Aorta (tissue), 5 donors: ENCODE data around the gene DIS3L. TPM values are rescaled to one million over a fixed set of nuclear protein-coding genes. Genes with fewer than 3 reads are reported as not detected.
A peak's percentile ranks its signal among the peaks of the same experiment; 100 is the strongest.
"Not testable (repeated sequence)": the region's sequence is repeated elsewhere in the genome, so short reads cannot be mapped to it uniquely, and the experiment has no call there.

Source experiments
- ATAC-seq: fragments of 200-7000 bp; cut with Tn5 transposase; one replicate; pipeline ENCODE4 v1.9.1; 2022; ENCODE audit warnings: moderate library complexity; ENCODE audit not compliant: low FRiP score
- DNase-seq, 2 donors: peaks; one replicate each; pipeline ENCODE4 v3.0.0-alpha.2; 2020
- H3K27ac ChIP-seq, 2 donors: one replicate each; pipeline ENCODE4 v1.5.1; 2013; ENCODE audit warnings: low read length in 2 of 2, mild to moderate bottlenecking in 2 of 2, moderate library complexity in 2 of 2, control low read depth in 1 of 2, inconsistent platforms in 1 of 2, low read depth in 1 of 2
- H3K27me3 ChIP-seq, 2 donors: one replicate each; pipeline ENCODE4 v1.6.1; 2013; ENCODE audit warnings: control low read depth in 1 of 2, low read length in 1 of 2, mild to moderate bottlenecking in 1 of 2, moderate library complexity in 1 of 2; ENCODE audit not compliant: insufficient read depth in 2 of 2, control insufficient read depth in 1 of 2
- H3K36me3 ChIP-seq, 2 donors: one replicate each; pipeline ENCODE4 v1.6.1; 2013; ENCODE audit warnings: control low read depth in 1 of 2, low read length in 1 of 2, mild to moderate bottlenecking in 1 of 2; ENCODE audit not compliant: insufficient read depth in 2 of 2, control insufficient read depth in 1 of 2
- H3K4me1 ChIP-seq, 2 donors: one replicate each; pipeline ENCODE4 v1.6.1; 2013; ENCODE audit warnings: low read length in 2 of 2, control low read depth in 1 of 2, mild to moderate bottlenecking in 1 of 2, moderate library complexity in 1 of 2; ENCODE audit not compliant: insufficient read depth in 2 of 2, control insufficient read depth in 1 of 2
- H3K4me3 ChIP-seq, 2 donors: one replicate each; pipeline ENCODE4 v1.5.1; 2013; ENCODE audit warnings: low read length in 2 of 2, control low read depth in 1 of 2, mild to moderate bottlenecking in 1 of 2
- H3K9me3 ChIP-seq: one replicate; pipeline ENCODE4 v1.6.1; 2013; ENCODE audit warnings: mild to moderate bottlenecking, low read length; ENCODE audit not compliant: control insufficient read depth
- WGBS, 2 donors: extraction: QIAGEN DNeasy Blood & Tissue Kit; methylation state at CpG; one replicate each; pipeline ENCODE4 v1.1.7; 2013; 5-methylcytosine and 5-hydroxymethylcytosine counted together
- intact Hi-C, 2 donors: fragments of 100-400 bp; cut with DNase I; formaldehyde crosslinking; loops; one replicate each; pipeline versions ENCODE4 v1.14.2 to v1.15.0; 2022
- polyA plus RNA-seq, 2 donors: library from polyadenylated mRNA; stranded (reverse); fragments of 200-250 nt; gene quantifications; one replicate each; pipeline ENCODE4 v1.2.3, GENCODE V29; 2013
- total RNA-seq, 2 donors: library from RNA; stranded (reverse); fragmentation: NEBNext Ultra II Directional; extraction: Animal tissue kit (Norgen Biotek cat#: 25700); gene quantifications; one replicate each; pipeline ENCODE4 v1.2.1, GENCODE V29; 2021
- donor health status: healthy with polysubstance abuse.
- donor health status: Bipolar disorder and iron deficiency.
- donor health status: DM: no; HTN: no; CAD: no.
- donor health status: DM: no; HTN: no; CAD: no.
- donor health status: DM: yes; HTN: yes; CAD: no.

DIS3L gene
- total and polyA plus RNA-seq, 4 donors, result 10.6 to 36.2 (median 18.1) TPM

DNA sequence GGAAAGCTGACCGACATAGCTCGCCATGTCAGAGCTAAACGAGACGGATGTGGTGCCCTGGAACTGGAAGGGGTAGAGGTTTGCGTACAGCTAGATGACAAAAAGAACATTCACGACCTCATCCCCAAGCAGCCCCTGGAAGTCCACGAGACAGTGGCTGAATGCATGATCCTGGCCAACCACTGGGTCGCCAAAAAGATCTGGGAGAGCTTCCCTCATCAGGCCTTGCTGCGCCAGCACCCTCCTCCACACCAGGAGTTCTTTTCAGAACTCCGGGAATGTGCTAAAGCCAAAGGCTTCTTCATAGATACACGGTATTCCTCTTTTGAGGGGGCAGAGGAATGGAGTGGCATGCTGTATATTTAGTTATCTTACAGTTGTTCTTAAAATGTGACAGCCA lies 32.7 kb downstream of the DIS3L start:
- 86 to 90% methylated on average over 11 of the region's 11 CpGs for WGBS, 2 donors
- Histone ChIP-seq H3K36me3 (peaks cover 6 to 9% of the 10 kb centered on the region in 2 donors), H3K9me3 (no peaks in the 10 kb centered on the region), H3K27me3 (no peaks in the 10 kb centered on the region), H3K4me3 (no peak overlapping the region), H3K4me1 (no peaks in the 10 kb centered on the region), H3K27ac (no peak overlapping the region)
- ATAC-seq (no peak), DNase-seq (no peak)
- intact Hi-C loops, result no loop called here

DNA sequence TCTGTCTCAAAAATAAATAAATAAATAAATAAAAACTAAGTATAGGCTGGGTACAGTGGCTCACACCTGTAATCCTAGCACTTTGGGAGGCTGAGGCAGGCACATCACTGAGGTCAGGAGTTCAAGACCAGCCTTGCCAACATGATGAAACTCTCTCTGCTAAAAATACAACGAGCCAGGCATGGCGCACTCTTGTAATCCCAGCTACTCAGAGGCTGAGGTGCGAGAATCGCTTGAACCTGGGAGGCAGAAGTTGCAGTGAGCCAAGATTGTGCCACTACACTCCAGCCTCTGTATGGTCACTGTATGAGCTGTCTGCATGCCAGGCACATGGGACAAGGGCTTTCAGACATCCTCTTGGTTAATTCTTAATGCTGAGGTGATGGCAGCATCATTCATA lies 34.4 kb downstream of the DIS3L start:
- no peak for DNase-seq
- peaks cover 6 to 9% of the 10 kb centered on the region in 2 donors for H3K36me3 ChIP-seq
- H3K4me3 ChIP-seq, result no peak overlapping the region
- no peak for ATAC-seq
- WGBS, 2 donors, result 96 to 98% methylated on average over 4 of the region's 4 CpGs
- H3K4me1 ChIP-seq, result no peaks in the 10 kb centered on the region
- no peak overlapping the region for H3K27ac ChIP-seq
- H3K9me3 ChIP-seq, result no peaks in the 10 kb centered on the region
- H3K27me3 ChIP-seq, result no peaks in the 10 kb centered on the region
- intact Hi-C loops, result no loop called here

DNA sequence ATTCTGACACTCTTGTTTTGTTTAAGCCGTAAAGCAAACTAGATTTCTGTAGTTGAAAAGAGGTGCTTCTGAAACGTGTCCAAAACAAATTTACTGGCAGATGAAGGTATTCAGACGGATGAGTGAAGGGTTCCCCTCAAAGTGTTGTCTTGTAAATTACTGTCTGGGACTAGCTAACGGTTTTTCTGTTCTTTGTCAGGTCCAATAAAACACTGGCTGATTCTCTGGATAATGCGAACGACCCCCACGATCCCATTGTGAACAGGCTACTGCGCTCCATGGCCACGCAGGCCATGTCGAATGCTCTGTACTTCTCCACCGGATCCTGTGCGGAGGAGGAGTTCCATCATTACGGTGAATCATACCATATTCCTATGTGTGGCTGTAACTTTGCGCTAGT lies 35.4 kb downstream of the DIS3L start:
- no peak overlapping the region for H3K27ac ChIP-seq
- DNase-seq (no peak), ATAC-seq (no peak)
- peaks cover 4 to 12% of the 10 kb centered on the region in 2 donors for H3K36me3 ChIP-seq
- H3K27me3 ChIP-seq, result no peaks in the 10 kb centered on the region
- 89 to 93% methylated on average over 14 of the region's 14 CpGs for WGBS, 2 donors
- intact Hi-C loops, result no loop called here
- no peaks in the 10 kb centered on the region for H3K9me3 ChIP-seq
- no peaks in the 10 kb centered on the region for H3K4me1 ChIP-seq
- H3K4me3 ChIP-seq, result no peak overlapping the region

DNA sequence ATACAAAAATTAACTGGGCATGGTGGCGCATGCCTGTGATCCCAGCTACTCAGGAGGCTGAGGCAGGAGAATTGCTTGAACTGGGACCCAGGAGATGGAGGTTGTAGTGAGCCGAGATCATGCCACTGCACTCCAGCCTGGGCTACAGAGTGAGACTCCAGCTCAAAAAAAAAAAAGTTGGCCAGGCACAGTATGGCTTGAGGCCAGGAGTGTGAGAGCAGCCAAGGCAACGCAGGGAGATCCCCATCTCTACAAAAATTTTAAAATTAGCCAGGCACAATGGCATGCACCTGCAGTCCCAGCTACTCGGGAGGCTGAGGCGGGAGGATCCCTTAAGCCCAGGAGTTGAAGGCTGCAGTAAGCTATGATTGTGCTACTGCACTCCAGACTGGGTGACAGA lies 55.2 kb downstream of the DIS3L start:
- intact Hi-C loops, ATAC-seq, H3K36me3 ChIP-seq, H3K27ac ChIP-seq, DNase-seq, H3K27me3 ChIP-seq, H3K4me3 ChIP-seq, H3K9me3 ChIP-seq, H3K4me1 ChIP-seq: not testable (repeated sequence)
- 29 to 32% methylated on average over 5 of the region's 5 CpGs for WGBS, 2 donors

DNA sequence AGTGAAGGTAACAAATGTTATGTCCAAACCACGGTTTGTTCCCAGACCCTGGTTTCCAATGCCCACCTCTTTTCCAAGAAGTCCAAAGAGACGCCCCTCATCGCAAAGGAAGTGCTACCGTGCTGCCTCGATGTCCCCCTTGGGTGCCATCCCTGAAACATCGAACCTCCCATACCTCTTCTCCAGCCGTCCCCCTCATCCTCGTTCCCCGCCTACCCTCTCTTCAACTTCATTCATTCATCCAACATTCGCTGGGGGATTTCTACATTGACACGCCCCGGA lies 62.6 kb downstream of the DIS3L start:
- Histone ChIP-seq H3K4me3 (peak overlapping the region; percentile 42 to 61), H3K4me1 (peaks cover 0 to 3% of the 10 kb centered on the region in 2 donors), H3K36me3 (no peaks in the 10 kb centered on the region), H3K27me3 (no peaks in the 10 kb centered on the region), H3K9me3 (no peaks in the 10 kb centered on the region), H3K27ac (peak overlapping the region in 1 of 2 donors; percentile 64)
- no peak for DNase-seq
- 0 to 3% methylated on average over 12 of the region's 12 CpGs for WGBS, 2 donors
- intact Hi-C loops, result no loop called here
- ATAC-seq, result peak; percentile 12

DNA sequence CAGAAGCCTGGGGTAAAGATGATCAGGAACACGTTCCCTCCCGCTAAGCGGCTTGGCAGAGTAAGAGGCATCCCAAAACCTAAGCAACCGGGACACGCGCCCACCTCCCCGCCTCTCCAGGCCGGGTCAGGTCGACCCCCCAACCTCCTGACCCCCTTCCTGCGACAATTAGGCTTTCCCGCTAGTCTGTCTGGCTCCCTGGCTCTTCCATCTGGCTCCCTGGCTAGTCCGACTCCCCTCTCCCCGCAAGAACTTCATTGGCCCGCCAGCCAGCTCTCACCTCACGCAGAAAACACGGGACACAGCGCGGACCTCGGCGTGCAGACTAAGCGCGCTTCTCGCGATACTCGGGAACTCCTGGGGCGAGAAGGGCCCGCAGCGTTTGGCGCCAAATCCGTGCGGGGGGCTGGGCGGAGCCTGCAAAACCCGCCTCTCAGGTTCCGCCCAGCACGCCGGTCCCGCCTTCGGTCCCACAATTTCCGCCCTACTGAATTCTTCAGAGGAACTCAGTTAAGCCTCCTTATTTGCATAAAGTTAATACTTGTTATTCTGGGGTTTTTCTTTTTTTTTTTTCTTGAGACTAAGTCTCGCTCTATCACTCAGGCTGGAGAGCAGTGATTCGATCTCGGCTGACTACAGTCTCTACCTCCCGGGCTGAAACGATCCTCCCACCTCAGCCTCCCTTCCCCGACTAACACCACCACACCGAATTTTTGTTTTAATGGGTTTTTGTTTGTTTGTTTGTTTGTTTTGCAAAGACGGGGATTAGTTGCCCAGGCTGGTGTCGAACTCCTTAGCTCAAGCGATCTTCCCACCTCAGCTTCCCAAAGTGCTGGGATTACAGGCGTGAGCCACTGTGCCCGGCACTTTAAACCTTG lies 63.2 kb downstream of the DIS3L start, which contains the start of gene TIPIN:
Gene TIPIN, minus strand, starts transcription at position 327 of the 878 bp plus-strand sequence. CDS start 3,738 bp downstream, outside the sequence.
- Histone ChIP-seq H3K4me1 (peaks cover 0 to 3% of the 10 kb centered on the region in 2 donors), H3K27me3 (no peaks in the 10 kb centered on the region), H3K36me3 (no peaks in the 10 kb centered on the region), H3K4me3 (peak within 1 kb of the TSS; percentile 42 to 61), H3K9me3 (no peaks in the 10 kb centered on the region), H3K27ac (peak within 1 kb of the TSS in 1 of 2 donors; percentile 64)
- DNase-seq, result peak; percentile 98 to 99
- intact Hi-C loops, result no loop called here
- 4 to 6% methylated on average over 51 of the region's 51 CpGs for WGBS, 2 donors
- peak; percentile 99 for ATAC-seq

DNA sequence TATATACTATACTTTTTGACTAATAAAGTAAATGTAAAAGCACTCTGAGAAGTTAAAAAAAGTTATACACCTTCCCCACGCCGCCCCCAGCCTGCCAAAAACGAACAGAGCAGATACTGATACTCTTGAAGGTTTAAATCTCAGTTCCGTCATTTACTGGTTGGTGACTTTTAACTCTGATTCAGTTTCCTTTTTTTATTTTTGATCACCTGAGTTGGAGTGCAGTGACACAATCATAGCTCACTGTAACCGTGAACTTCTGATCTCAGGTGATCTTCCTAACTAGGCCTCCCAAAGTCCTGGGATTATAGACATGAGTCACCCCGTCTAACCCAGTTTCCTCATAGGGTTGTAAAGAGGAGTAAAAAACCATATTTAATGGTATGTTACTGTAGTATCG lies 66.4 kb downstream of the DIS3L start:
- ATAC-seq (no peak), DNase-seq (no peak)
- no peaks in the 10 kb centered on the region for H3K36me3 ChIP-seq
- H3K4me3 ChIP-seq, result no peak overlapping the region
- intact Hi-C loops, result no loop called here
- 85 to 86% methylated on average over 7 of the region's 7 CpGs for WGBS, 2 donors
- no peaks in the 10 kb centered on the region for H3K9me3 ChIP-seq
- peaks cover 0 to 3% of the 10 kb centered on the region in 2 donors for H3K4me1 ChIP-seq
- H3K27me3 ChIP-seq, result no peaks in the 10 kb centered on the region
- no peak overlapping the region for H3K27ac ChIP-seq

DNA sequence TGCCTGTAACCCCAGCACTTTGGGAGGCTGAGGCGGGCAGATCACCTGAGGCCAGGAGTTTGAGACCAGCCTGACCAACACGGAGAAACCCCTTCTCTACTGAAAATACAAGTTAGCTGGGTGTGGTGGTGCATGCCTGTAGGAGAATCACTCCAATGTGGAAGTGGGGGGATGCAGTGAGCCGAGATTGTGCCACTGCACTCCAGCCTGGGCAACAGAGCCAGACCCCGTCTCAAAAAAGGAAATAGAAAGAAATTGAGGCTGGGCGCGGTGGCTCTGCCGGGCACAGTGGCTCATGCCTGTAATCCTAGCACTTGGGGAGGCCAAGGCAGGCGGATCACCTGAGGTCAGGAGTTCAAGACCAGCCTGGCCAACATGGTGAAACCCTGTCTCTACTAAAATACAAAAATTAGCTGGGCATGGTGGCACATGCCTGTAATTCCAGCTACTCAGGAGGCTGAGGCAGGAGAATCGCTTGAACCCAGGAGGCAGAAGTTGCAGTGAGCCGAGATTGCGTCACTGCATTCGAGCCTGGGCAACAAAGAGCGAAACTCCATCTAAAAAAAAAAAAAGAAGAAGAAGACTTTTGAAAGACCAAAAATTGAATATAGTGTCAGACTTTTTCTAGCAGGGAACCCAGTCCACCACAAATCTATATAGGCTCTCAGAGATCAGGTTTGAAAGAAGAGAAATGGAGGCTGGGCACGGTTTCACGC lies 68.5 kb downstream of the DIS3L start:
- ATAC-seq, DNase-seq, H3K27ac ChIP-seq, intact Hi-C loops, H3K4me1 ChIP-seq, H3K9me3 ChIP-seq, H3K36me3 ChIP-seq, H3K4me3 ChIP-seq, H3K27me3 ChIP-seq: not testable (repeated sequence)
- WGBS, 2 donors, result 85 to 86% methylated on average over 15 of the region's 15 CpGs

DNA sequence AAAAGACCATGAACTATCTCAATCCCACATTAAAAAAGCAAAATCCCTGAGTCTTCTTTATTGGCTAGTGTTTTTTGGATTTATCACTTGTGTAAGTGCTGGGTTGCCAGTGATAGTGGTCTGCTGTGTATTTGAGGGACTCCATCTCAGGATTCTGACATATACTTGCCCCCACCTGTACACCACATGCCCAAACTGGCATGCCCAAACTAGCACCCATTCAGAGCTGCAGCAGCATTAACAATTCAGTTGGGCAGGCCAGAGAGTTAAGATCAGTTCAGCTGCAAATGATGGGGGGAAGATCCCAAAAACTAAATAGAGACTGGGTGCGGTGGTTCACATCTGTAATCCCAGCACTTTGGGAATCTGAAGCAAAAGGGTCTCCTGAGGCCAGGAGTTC lies 69.4 kb downstream of the DIS3L start:
- WGBS, 2 donors, result 91 to 98% methylated on average over 1 of the region's 1 CpG
- no peaks in the 10 kb centered on the region for H3K4me1 ChIP-seq

More for the DNA sequence above, 69.4 kb downstream of the DIS3L start:
- intact Hi-C loops, result no loop called here
- ATAC-seq (no peak), DNase-seq (no peak)
- H3K27me3 ChIP-seq, result no peaks in the 10 kb centered on the region
- no peaks in the 10 kb centered on the region for H3K36me3 ChIP-seq
- H3K27ac ChIP-seq, result no peak overlapping the region
- no peaks in the 10 kb centered on the region for H3K9me3 ChIP-seq
- H3K4me3 ChIP-seq, result no peak overlapping the region
